HS-27A (cell line): ENCODE results near the gene TTC12.
"Not testable (repeated sequence)": the region's sequence is repeated elsewhere in the genome, so short reads cannot be mapped to it uniquely, and the experiment has no call there.

Experiments
- DNase-seq: peaks from one replicate; pipeline ENCODE4 v3.0.0-alpha.2; 2012; ENCODE audit warnings: low read depth, missing footprints

TTC12 gene

GRCh38 chr11:113286509-113287497, 27.6 kb upstream of the TTC12 start:
- DNase-seq: no peak

GRCh38 chr11:113287801-113288200, 26.6 kb upstream of the TTC12 start:
- no peak for DNase-seq

DNA sequence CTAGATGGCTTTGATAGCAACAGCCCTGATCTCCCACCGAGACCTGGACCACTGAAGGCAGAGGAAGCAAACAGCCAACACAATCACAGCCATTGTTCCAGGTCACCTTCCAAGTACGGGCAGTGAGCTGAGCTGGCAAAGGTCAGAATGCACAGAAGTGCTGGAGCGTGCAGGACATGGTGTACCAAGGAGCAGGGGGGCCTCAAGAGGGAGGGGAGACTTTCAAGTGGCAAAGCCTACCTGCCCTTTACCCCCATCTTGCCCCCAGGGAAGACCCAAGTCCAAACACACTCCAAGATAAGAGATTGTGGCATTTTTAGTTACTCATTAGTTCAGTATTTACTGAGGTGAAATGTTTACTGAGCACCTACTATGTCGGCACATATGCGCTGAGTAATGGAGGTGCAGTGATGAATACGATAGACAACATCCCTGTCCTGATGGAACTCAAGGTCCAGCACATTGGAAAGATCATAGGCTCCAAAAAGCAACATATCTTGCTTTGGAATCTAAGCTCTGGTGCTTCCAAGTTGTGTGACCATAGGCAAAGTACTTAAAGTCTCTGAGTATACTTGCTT, 26.0 kb upstream of the TTC12 start:
- DNase-seq: no peak

DNA sequence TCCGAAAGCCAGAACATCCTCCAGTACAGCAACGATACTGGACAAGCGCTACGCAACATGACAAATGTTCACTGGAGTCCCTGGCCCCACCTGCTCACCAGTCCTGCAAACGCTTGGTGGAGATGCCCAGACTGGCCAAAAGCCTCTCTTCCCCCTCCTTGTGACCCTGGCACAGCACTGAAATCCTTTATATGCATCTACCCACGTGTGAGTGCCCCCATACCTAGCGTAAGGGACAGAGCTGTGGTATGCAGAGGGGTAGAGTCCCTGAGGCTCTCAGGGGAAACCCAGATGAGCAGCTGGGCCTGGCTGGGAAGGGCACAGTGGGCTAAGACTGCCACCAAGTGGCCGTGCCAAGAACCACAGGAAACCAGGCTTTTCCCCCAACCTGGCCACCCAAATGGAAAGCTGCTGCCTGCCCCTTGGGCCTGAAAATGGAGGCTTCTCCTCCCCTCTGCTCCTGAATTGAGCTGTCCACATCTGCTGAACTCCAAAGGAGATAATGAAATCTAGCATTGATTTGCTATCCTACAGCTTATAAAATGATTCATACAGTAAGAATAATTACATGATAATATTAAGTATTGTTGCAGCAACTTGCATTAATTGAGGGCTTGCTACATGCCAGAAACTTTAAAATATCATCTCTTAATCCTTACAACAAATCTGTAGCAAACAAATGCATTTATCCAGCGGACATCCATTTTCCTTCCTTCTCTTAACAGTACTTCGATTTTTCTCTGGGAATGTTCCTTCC, 24.8 kb upstream of the TTC12 start:
- DNase-seq: no peak

DNA sequence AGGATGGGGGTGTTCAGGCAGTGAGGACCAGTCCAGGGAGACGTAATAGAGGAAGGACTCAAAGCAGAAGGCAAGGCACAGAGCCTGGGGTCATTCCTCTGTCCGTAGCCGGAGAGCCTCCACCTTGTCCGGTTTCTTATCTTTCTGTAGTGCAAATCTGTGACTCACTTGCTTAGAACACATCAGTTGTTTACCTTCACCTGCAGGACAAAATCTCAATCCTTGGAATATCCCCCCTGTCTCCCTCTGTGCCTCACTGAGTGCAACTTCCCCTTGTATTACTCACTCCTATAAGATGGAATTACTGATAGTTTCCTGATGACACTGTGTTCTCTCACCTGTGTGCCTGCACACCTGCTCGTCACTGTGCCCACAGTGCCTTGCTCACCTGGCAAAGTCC, 20.4 kb upstream of the TTC12 start:
- DNase-seq: no peak

GRCh38 chr11:113295993-113296392, 18.4 kb upstream of the TTC12 start:
- no peak for DNase-seq

- DNase-seq: no peak
These were observed 17.8 kb upstream of the TTC12 start for GRCh38 chr11:113296447-113297205.

DNA sequence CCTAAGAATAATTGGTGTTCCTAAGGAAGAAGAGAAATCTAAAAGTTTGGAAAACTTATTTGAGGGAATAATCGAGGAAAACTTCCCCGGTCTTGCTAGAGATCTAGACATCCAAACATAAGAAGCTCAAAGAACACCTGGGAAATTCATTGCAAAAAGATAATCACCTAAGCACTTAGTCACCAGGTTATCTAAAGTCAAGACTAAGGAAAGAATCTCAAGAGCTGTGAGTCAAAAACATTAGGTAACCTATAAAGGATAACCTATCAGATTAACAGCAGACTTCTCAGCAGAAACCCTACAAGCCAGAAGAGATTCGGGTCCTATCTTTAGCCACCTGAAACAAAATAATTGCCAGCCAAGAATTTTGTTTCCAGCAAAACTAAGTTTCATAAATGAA, 15.9 kb upstream of the TTC12 start:
- DNase-seq: not testable (repeated sequence)

- DNase-seq: no peak
These were observed 9.5 kb upstream of the TTC12 start for GRCh38 chr11:113304916-113305315.

- no peak for DNase-seq
These were observed 8.7 kb upstream of the TTC12 start for GRCh38 chr11:113305440-113306336.

DNA sequence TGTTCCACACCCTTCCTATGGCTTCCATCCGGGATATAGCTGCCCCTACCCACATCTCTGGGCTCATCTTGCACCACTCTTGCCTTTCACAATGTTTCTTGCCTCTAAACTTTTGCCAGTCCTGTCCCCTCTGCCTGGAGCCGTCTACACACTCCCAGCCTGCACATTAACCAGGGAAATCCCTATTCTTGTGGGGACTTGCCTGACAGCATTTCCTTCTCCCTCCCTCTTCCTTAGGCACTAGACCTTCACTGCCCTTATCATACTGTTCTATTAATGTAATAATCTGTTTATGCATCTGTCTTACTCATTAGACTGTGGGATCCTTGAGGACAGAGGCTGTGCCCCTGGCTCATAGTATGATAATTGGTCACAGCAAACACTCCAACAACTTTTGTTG, 5.8 kb upstream of the TTC12 start:
- no peak for DNase-seq

- no peak for DNase-seq
These were observed 2.8 kb upstream of the TTC12 start for GRCh38 chr11:113311536-113311935.

GRCh38 chr11:113313601-113314000, 782 bp upstream of the TTC12 start:
- no peak for DNase-seq

- no peak for DNase-seq
These were observed 356 bp upstream of the TTC12 start for GRCh38 chr11:113314065-113314388.

DNA sequence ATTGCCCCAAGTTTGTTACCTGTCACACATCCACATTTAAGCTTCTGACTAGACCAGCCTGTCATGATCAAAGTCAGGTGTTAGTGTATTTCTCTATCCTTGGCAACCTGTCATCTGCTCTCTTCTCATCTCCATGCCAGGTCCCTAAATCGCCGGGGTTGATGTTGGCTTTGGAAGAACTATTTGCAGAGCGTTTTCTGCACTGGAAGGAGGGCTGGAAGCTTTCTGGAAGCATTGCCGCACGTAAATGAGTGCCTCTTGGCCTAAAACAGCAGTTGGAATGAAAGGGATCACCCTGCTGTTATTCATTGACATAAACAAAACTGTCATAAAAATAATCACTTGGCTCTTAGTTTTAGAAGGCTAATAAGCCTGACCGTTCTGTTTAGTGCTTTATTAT, 1.4 kb downstream of the TTC12 start:
- no peak for DNase-seq

DNA sequence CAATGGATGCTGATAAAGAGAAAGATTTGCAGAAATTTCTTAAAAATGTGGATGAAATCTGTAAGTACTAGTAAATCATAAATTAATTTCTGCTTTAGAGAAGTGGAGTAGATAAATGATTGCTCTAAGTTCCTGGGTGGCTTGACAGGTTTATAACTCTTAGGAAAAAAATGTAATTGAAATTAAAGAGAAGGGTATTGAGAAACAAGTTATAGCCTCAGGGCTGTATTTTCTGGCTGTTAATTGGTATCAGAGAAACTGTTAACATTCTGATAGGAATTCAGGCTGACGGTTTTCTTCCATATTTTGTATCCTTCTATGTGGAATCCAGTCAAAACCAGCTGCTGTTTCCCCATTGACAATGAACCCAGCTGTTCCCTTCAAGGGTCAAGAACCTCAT, 1.9 kb downstream of the TTC12 start:
- no peak for DNase-seq

DNA sequence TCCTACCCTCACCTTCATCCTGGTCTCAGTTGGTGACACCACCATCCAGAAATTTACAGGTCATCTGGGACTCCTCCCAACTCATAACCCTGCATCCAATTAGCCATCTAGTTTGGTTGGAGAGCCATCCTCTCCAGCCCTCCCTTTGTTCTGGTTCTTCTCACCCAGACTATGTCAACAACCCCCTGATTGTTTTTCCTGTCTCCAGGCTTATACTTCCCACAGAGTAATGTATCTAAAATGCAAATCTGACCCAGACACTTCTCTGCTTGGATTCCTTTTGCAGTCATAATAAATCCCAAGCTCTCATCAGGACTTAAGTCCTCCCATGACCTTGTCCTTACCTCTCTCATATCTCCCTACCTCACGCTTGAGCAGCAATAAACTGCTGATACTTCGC, 3.0 kb downstream of the TTC12 start:
- no peak for DNase-seq

DNA sequence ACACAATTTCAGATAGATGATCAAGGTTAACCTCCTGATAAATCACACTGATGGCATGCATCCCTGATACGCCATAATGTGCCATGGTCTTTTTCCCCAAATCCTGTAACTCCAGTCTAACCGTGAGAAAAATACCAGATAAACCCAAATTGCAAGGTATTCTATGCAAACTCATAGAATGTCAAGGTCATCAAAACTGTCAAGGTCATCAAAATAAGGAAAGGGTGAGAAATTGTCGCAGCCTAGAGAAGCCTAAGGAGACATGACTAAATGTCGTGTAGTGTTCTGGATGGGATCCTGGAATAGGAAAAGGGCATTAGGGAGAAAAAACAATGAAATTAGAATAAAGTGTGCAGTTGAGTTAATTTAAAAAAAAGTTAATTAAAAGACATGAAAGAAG, 4.7 kb downstream of the TTC12 start:
- DNase-seq: no peak

GRCh38 chr11:113322158-113322557, 7.8 kb downstream of the TTC12 start:
- DNase-seq: no peak

GRCh38 chr11:113324250-113324649, 9.9 kb downstream of the TTC12 start:
- DNase-seq: no peak

GRCh38 chr11:113329725-113330124, 15.3 kb downstream of the TTC12 start:
- DNase-seq: no peak
